ENCODE results near the gene ADAMTS8. TPM values are rescaled to one million over a fixed set of nuclear protein-coding genes. Genes with fewer than 3 reads are reported as not detected.

Gene ADAMTS8
- polyA plus RNA-seq, 3 donors: 2.7 to 2.8 (median 2.7) TPM

DNA sequence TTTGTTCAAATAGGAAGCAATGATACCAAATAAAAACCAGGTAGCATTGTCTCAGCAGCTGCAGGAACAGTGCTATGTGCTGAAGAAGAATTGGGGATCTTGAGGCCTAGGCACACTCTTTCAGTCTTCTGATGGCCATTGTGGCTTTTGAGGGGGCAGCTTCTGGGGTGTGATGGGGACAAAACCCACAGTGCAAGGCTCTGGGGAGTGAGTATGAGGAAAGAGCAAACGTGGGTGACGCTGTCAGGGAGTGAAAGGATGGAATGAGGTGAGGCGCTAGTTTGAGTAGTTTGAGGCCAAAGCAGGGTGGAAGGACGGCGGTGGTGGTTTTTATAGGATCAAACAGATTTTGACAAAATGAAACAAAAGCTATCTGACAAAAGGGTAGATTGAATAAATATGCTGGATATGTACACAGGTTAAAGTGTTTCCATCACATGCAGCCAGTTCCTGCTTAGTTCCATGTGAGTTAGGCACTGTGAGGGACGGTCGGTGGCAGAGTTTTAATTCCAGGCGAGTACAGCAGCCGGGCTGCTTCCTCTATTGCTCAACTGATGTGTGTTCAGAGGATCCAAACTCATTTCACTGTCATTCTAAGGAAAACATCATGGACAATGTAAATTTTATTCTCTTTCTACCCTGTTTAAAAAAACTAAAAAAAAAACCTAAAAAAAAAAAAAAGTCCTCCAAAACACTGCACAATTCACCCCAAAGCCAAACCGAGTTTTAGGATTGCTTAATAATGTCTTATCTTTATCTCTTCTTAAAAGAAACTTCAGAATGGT is 38.9 kb upstream of the ADAMTS8 start:
- DNase-seq (ENCODE audit: extremely low read depth in 1 of 11, low read depth in 9 of 11, low spot score in 4 of 11): no peak

DNA sequence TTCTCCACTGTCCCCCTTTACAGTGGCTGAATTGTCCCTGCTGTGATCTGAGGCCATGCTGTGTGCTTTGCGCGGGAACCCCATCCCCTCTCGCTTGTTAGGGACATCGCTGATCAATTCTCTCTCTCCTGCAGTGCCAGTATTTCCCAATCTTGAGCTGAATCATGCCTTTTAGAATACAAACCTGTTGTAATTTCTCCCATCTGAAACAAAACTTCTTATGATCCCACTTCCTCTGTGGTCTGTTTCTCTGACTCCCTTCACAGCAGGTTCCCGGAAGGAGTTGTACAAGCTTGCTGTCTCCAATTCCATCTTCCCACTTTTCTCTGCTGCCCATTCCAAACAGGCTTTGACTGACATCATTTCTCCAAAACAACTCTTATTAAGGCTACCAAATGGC is 36.9 kb upstream of the ADAMTS8 start:
- no peak for DNase-seq (ENCODE audit: extremely low read depth in 1 of 11, low read depth in 9 of 11, low spot score in 4 of 11)

DNA sequence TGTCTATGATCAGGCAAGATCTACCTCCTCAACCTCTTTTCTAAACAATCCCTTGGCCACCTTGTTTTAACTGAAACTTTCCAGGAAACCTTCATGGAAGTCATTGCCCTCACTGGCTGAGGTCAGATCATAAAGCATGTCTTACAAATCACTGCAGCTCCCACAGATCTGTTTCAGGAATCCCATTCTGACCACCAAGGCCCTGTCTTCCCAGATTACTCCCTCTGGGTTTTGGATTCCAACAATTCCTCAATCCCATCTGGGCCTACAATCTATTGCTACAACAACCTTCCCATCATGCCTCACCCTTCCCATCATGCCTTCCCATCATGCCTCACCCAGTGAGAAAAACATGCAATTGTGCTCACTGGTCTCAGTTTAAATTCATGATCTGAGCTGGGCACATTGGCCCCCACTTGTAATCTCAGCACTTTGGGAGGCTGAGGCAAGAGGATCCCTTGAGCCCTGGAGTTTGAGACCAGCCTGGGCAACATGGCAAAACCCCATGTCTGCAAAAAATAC is 35.9 kb upstream of the ADAMTS8 start:
- DNase-seq (ENCODE audit: extremely low read depth in 1 of 11, low read depth in 9 of 11, low spot score in 4 of 11): no peak

DNA sequence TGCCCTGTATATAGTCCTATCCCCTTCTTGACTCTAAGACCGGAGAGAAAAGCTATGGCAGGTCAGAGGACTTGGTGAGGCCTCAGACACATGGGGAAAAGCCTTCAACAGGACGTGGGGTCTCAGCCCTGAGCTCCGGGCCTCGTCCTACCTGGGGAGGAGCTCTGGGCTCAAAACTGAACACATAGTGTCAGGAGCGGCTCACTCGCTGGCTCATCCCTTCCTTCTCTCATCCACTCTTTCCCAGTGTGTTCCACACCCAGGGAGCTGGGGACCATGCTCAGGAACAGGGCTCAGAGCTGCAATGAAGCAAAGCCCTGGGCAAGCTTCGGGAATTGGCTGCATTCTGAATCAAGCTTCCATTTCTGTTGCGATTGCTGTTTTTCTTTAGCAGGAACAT is 34.5 kb upstream of the ADAMTS8 start:
- DNase-seq (ENCODE audit: extremely low read depth in 1 of 11, low read depth in 9 of 11, low spot score in 4 of 11): no peak

DNA sequence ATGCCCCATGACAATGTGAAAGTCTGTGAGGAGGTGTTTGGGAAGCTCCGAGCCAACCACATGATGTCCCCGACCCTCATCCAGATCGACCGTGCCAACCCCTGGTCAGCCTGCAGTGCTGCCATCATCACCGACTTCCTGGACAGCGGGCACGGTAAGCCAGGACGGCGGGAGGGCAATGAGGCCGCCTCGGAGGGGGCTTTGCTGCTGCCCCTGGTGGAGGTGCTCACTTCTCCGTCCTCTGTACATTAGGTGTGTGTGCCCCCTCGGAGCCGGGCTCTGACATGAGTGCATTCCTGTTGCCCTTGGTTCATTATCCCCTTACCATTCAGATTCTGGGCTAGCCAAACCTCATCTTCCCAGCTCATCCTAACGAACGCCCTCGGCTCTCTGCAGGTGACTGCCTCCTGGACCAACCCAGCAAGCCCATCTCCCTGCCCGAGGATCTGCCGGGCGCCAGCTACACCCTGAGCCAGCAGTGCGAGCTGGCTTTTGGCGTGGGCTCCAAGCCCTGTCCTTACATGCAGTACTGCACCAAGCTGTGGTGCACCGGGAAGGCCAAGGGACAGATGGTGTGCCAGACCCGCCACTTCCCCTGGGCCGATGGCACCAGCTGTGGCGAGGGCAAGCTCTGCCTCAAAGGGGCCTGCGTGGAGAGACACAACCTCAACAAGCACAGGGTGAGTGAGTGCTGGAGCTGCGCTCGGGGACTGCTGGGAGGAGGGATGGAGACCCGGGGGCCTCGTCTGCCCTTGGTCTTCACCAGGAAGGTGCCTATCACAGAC is 33.9 kb upstream of the ADAMTS8 start:
- DNase-seq (ENCODE audit: extremely low read depth in 1 of 11, low read depth in 9 of 11, low spot score in 4 of 11): no peak

DNA sequence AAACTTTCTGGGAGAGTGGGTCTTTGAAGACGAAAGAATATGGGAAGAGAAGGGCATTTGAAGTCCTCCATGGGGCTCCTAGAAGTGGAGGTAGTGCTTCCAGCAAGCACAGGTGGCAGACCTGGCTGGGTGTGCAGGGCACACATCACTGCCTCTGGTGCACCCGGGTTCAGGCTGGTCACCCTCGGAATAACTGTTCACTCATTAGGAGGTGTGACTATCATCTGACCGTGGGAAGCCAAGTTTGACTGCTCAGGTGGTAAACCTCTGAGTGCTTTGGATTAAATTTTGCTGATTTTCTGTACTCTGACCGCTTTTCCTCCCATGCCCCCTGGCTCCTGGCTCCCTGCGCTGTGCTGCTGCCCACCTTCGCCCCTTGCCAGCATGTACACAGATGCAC is 31.1 kb upstream of the ADAMTS8 start:
- no peak for DNase-seq (ENCODE audit: extremely low read depth in 1 of 11, low read depth in 9 of 11, low spot score in 4 of 11)

DNA sequence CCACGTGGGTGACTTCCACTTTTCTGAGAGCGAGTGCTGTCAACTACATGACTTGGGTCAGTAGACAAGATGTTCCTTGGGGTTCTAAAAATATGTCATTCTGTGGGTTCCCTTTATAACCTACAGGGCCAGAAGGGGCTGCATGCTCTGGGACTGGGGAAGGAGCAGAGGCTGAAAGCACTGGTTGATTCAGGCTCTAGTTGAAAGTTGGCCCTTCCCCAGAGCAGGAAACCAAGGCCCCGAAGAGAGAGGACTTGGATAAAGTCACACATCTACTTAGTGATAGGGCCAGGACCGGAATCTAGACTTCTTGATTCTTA is 30.0 kb upstream of the ADAMTS8 start:
- no peak for DNase-seq (ENCODE audit: extremely low read depth in 1 of 11, low read depth in 9 of 11, low spot score in 4 of 11)

DNA sequence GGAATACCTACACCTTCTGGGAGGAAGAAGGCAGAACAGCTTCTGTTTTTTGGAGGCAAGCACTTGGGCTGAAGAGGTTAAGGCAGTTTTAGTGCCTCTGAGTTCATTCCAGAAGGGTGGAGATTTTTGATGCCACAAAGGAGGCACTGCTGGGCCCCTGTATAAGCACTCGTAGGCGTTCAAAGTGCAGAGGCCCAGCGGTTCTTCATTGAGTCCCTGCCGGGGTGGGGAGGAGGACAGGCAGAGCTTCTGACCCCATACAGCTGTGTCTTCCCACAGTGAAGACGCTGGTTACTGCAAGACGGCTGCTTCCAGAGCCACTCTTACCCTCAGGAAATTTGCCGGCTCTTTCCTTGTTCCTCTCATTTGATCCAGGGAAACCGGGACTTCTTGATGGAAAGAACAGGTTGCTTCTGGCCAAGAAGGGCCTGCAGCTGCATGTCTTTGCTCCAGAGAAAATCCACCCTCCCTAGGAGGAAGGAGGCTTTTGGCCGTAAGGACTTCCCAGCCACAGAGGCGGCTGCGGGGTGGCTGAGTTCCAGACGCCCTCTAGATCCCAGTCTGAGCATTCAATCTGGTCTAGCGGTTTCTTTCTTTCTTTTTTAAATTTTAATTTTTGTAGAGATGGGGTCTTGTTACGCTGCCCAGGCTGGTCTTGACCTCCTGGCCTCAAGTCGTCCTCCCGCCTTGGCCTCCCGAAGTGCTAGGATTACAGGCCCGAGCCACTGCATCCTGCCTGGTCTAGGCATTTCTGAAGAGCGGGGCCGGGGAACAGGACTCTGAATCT is 29.4 kb upstream of the ADAMTS8 start:
- DNase-seq (ENCODE audit: extremely low read depth in 1 of 11, low read depth in 9 of 11, low spot score in 4 of 11): no peak

DNA sequence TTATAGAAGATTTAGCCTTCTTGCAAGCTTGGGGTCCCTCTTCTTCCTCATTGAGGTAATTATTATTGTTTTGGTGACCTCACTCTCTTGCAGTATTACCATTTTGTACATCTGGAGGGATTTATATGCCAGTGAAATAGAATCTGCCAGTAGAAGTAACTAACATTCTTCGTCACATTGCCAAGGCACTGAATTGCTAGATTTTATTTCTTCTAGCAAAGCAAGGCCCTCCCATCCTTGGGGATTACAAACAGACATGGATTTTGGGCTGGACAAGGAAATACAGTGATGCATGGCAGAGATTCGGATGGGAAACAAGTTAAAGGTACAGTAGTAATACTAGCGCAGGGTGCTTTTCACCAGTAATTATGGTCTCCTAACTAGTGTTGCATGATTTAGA is 27.9 kb upstream of the ADAMTS8 start:
- DNase-seq (ENCODE audit: extremely low read depth in 1 of 11, low read depth in 9 of 11, low spot score in 4 of 11): no peak

DNA sequence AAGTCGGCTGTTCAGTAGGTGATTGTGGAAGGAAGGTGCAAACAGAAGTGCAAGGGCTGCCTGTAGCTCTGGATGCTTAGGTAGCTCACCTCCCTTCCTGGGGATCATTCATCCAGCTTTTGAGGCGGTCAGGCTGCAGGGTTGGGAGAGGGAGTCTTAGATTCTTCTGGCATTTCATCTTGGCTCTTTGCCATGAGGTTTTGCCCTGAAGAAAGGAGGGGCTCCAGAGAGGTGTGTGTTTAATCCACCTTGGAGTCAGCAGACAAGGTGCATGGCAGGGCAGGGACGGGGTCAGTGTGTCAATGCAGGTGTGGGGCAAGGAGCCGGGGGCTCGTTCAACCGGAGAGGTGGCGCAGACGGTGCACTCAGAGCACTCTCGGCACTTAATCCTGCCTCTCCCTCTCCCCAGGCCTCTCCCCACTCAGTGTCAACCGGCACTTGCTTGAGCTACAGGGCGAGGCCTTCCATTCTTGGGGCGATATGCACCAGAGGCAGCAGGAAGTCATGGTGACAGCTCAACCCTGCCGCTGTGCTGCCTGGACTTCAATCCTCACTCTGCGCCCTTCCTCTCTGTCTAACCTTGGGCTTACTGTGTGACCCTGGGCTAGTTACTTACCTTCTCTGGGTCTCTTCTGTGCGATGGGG is 27.2 kb upstream of the ADAMTS8 start:
- no peak for DNase-seq (ENCODE audit: extremely low read depth in 1 of 11, low read depth in 9 of 11, low spot score in 4 of 11)

DNA sequence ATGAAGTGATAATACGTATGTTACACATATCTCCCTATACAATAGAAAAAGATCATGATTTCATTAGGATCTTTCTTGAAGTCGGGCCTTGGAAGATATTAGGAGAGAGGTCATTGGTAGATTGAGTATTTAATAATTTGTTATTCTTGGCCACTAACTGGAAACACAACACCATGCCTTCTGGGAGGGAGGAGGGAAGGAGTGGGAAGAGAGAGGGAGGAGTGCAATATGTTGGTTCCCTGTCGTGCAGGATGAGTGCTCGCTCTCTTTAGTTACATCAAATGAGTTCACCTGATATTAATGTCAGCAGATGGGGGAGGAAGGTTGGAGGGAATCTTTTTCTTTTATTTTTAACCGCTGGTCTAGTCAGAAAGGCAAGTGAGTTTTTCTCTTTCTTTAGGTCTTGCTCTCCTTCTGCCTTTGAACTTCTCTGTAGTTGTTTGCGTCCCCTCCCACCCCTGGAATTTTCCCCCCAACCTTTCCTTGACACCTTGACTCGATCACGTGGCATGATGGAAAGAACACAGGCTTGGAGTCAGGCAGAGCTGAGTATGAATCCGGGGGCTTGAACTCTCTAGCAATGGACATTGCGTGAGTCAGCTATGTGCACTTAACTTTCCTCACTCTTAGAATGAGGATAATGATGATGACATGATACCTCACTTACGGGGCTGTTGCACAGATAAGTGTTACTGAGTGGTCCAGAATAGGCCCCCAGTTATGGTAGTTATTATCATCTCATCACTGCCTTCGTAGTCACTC is 26.3 kb upstream of the ADAMTS8 start:
- no peak for DNase-seq (ENCODE audit: extremely low read depth in 1 of 11, low read depth in 9 of 11, low spot score in 4 of 11)

DNA sequence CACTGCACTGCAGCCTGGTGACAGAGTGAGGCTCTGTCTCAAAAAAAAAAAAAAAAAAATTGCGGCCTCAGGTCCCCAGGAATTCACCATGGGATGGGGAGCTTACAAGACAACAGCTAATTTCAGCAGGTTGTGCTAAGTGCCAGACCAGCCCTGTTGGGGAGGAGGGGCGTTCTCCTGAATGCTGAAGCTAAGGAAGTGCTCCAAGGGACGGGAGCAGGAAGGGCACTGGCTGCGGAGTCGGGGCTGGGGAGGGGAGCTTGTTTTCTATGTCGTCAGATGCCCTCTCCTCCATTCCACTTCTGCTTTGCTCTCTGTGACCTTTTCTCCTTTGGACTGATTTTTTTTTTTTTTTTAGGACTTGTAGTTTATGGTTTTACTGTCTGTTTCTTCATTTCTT is 24.5 kb upstream of the ADAMTS8 start:
- no peak for DNase-seq (ENCODE audit: extremely low read depth in 1 of 11, low read depth in 9 of 11, low spot score in 4 of 11)

DNA sequence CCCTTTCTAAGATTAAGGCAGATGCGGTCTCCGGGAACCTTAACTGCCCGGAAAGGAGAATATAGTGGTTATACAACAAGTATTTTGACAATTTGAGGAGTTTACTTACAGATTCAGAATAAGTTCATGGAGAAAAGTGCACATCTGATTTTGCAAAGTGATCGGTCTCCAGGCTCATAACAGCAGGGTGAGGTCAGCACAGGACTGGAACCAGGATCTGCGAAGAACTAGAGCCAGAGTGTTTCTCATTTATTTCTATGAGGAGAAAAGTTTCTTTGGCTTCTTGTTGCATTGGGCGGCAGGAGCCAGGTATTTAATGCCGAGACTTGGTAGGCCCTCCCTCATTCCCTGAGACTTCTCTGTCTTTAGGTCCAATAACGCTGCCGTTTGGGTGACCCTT is 23.8 kb upstream of the ADAMTS8 start:
- no peak for DNase-seq (ENCODE audit: extremely low read depth in 1 of 11, low read depth in 9 of 11, low spot score in 4 of 11)

DNA sequence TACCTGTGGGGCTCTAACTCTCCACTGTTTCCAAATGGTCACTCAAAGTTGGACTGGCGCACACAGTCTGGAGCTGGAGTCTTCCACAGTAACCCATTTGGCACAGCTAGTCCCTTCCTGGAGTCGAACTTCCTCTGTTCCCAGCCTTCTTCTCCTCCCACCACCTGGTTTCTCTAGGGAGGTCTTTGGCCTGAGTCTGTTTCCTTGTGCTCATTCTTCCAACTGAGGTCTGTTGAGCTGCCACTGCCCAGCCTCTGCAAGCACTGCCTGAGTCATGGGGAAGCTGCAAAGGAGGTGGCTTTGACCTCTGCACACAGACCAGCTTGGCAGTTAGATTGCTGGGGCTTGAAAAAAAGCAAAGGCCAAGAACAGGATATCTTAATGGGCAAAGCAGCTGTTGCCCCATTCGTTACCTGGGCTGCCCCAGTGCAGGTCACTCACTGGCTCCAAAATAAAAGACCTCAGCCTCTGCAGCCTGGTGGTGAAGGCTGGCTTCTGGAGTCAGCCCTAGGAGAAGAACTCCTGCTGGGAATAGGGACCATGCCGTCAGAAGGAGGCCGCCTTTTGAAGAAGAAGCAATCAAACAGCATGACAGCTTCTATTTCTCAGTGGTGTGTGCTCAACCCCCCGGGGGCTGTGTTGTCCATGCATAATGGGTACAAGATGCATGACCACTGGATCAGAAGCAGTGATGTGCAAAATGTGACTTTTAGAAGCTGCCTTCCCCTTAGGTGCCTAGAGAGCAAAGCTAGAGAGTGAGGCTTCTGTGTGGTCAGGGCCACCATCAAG is 23.0 kb upstream of the ADAMTS8 start:
- no peak for DNase-seq (ENCODE audit: extremely low read depth in 1 of 11, low read depth in 9 of 11, low spot score in 4 of 11)

DNA sequence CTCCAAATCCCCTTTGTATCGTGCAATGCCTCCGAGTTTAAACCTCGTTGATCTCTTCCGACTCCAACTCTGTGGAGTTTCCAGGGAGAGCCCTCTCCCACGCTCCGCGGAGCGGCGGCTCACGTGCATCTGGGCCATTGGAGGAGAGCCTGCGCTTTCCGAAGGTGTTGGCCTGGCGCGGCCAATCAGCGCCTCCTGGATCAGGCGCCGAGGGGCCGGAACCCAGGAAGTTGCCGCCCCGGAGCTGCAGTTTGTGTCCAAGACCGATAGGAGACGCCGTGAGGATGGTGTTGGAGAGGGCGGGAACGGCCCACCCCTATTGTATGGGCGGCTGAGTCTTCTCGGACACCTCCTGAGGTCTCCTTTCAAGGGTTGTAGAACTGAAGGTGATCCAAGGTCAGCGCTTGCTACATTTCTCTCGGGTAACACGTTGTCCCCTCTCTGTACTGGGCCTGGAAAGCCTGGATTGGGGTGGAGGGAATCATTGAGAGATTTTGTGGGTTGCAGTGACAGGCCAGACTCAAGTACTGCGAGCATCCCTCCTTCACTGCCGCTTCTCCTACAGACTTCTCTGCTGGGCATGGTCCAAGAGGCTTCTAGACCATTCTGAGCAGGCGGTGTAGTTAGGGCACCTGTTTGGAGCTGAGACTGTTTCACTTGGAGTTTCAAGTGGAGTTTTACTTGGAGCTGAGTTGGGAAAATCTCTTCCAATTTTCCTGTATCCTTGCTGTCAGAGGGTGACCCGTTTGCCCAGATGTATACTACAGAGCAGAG is 21.8 kb upstream of the ADAMTS8 start:
- peak in 9 of 11 donors; percentile 76 to 92 (median 85) for DNase-seq (ENCODE audit: extremely low read depth in 1 of 11, low read depth in 9 of 11, low spot score in 4 of 11)

DNA sequence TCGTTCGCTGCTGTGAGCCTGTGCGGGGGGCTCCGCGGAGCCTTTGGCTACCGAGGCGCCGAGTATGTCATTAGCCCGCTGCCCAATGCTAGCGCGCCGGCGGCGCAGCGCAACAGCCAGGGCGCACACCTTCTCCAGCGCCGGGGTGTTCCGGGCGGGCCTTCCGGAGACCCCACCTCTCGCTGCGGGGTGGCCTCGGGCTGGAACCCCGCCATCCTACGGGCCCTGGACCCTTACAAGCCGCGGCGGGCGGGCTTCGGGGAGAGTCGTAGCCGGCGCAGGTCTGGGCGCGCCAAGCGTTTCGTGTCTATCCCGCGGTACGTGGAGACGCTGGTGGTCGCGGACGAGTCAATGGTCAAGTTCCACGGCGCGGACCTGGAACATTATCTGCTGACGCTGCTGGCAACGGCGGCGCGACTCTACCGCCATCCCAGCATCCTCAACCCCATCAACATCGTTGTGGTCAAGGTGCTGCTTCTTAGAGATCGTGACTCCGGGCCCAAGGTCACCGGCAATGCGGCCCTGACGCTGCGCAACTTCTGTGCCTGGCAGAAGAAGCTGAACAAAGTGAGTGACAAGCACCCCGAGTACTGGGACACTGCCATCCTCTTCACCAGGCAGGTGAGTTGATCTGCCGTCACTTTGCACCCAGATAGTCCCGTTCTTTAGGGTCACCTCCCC is 21.0 kb upstream of the ADAMTS8 start:
- DNase-seq (ENCODE audit: extremely low read depth in 1 of 11, low read depth in 9 of 11, low spot score in 4 of 11): no peak

Measured in renal cortex interstitium (tissue), 11 donors.